NB4 (cell line): ENCODE measurements around the gene TOMM70.
"Not testable (repeated sequence)": the region's sequence is repeated elsewhere in the genome, so short reads cannot be mapped to it uniquely, and the experiment has no call there.

ENCODE experiments used
- DNase-seq: peaks from one replicate; pipeline ENCODE4 v3.0.0; 2010; ENCODE audit warnings: low read depth
- H3K4me3 ChIP-seq: one replicate; pipeline ENCODE4 v1.5.1; 2011; ENCODE audit warnings: mild to moderate bottlenecking, low read depth, low read length, moderate library complexity
- CTCF ChIP-seq: IDR thresholded peaks from one replicate; pipeline ENCODE4 v1.5.1; 2012; ENCODE audit warnings: low read depth, low read length
- MAX ChIP-seq: IDR thresholded peaks from 2 replicates; pipeline ENCODE4 v1.6.1; 2011; ENCODE audit warnings: low read depth, low read length
- MYC ChIP-seq: IDR thresholded peaks from 2 replicates; pipeline ENCODE4 v1.6.1; 2011; ENCODE audit warnings: low read depth, low read length
- POLR2A ChIP-seq: IDR thresholded peaks from 2 replicates; pipeline ENCODE4 v1.6.1; 2011; ENCODE audit warnings: mild to moderate bottlenecking; ENCODE audit not compliant: insufficient read length; ENCODE audit errors: extremely low read depth

TOMM70 gene

GRCh38 chr3:100358413-100358812 lies 42.5 kb downstream of the TOMM70 start:
- peak; percentile 11 for DNase-seq
- no peak for TF ChIP-seq MAX
- no peak for TF ChIP-seq CTCF
- TF ChIP-seq POLR2A, result no peak
- H3K4me3 ChIP-seq, result no peak overlapping the region

- no peak for DNase-seq
- H3K4me3 ChIP-seq, result no peak overlapping the region
- TF ChIP-seq MYC, result no peak
- TF ChIP-seq CTCF, result no peak
- no peak for TF ChIP-seq POLR2A
- TF ChIP-seq MAX, result no peak
These were observed 46.0 kb downstream of the TOMM70 start for GRCh38 chr3:100354850-100355249.

GRCh38 chr3:100352296-100353231 lies 48.3 kb downstream of the TOMM70 start:
- no peak overlapping the region for H3K4me3 ChIP-seq
- TF ChIP-seq MAX, result no peak
- no peak for TF ChIP-seq MYC
- no peak for TF ChIP-seq CTCF
- no peak for TF ChIP-seq POLR2A
- no peak for DNase-seq

GRCh38 chr3:100351770-100352169 lies 49.1 kb downstream of the TOMM70 start:
- not testable (repeated sequence) for DNase-seq, H3K4me3 ChIP-seq

GRCh38 chr3:100348727-100349126 lies 52.2 kb downstream of the TOMM70 start:
- no peak overlapping the region for H3K4me3 ChIP-seq
- no peak for DNase-seq
- no peak for TF ChIP-seq MYC
- TF ChIP-seq CTCF, result no peak
- no peak for TF ChIP-seq POLR2A
- TF ChIP-seq MAX, result no peak

- no peak overlapping the region for H3K4me3 ChIP-seq
- no peak for TF ChIP-seq MYC
- DNase-seq, result no peak
These were observed 60.4 kb downstream of the TOMM70 start for GRCh38 chr3:100340527-100340926.

GRCh38 chr3:100339786-100340185 lies 61.1 kb downstream of the TOMM70 start:
- TF ChIP-seq CTCF (no peak), MYC (no peak), MAX (no peak), POLR2A (no peak)
- no peak for DNase-seq
- H3K4me3 ChIP-seq, result no peak overlapping the region
